ENCODE measurements around the gene TECPR1. TPM values are rescaled to one million over a fixed set of nuclear protein-coding genes. Genes with fewer than 3 reads are reported as not detected.

The TECPR1 gene
- total RNA-seq, 4 donors from 2014 or later: 16.1 to 32.4 (median 22.5) TPM

DNA sequence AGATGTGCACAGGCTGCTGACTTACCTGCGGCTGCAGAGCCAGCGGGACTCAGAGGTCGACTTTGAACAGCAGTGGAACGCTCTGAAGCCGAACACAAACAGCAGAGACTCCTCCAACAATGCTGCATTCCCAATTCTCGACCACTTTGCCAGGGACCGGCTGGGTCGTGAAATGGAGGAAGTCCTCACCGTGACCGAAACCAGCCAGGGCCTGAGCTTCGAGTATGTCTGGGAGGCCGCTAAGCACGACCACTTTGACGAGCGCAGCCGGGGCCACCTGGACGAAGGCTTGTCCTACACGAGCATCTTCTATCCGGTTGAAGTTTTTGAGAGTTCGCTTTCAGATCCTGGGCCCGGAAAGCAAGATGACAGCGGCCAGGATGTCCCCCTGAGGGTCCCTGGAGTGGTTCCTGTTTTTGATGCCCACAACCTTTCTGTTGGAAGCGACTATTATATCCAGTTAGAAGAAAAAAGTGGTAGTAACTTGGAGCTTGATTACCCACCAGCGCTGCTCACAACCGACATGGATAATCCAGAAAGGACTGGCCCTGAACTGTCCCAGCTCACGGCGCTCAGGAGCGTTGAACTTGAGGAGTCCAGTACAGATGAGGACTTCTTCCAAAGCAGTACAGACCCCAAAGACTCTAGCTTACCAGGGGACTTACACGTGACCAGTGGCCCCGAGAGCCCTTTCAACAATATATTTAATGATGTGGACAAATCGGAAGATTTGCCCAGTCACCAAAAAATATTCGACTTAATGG, 60.2 kb downstream of the TECPR1 start:
- H3K4me3 ChIP-seq: no peak overlapping the region
- no peaks in the 10 kb centered on the region for H3K27me3 ChIP-seq
- H3K4me1 ChIP-seq: peaks cover 0 to 2% (median 0%) of the 10 kb centered on the region in 4 donors
- DNase-seq (ENCODE audit: extremely low spot score): no peak
- H3K27ac ChIP-seq (replicated peaks in 1 of 4): no peak overlapping the region
- TF ChIP-seq POLR2A (IDR thresholded peaks at IDR 0.05; ENCODE audit: low read depth) (no peak), EP300 (IDR thresholded peaks at IDR 0.05) (no peak), POLR2AphosphoS5 (IDR thresholded peaks at IDR 0.05) (no peak)
- TF ChIP-seq, protein P1, sequence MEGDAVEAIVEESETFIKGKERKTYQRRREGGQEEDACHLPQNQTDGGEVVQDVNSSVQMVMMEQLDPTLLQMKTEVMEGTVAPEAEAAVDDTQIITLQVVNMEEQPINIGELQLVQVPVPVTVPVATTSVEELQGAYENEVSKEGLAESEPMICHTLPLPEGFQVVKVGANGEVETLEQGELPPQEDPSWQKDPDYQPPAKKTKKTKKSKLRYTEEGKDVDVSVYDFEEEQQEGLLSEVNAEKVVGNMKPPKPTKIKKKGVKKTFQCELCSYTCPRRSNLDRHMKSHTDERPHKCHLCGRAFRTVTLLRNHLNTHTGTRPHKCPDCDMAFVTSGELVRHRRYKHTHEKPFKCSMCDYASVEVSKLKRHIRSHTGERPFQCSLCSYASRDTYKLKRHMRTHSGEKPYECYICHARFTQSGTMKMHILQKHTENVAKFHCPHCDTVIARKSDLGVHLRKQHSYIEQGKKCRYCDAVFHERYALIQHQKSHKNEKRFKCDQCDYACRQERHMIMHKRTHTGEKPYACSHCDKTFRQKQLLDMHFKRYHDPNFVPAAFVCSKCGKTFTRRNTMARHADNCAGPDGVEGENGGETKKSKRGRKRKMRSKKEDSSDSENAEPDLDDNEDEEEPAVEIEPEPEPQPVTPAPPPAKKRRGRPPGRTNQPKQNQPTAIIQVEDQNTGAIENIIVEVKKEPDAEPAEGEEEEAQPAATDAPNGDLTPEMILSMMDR (IDR thresholded peaks at IDR 0.05): no peak
- 96% methylated on average over 32 of the region's 32 CpGs for WGBS
- H3K36me3 ChIP-seq: peaks cover 54 to 91% (median 72%) of the 10 kb centered on the region in 4 donors
- intact Hi-C loops (cut with DNase I): no loop called here
- no peaks in the 10 kb centered on the region for H3K9me3 ChIP-seq

DNA sequence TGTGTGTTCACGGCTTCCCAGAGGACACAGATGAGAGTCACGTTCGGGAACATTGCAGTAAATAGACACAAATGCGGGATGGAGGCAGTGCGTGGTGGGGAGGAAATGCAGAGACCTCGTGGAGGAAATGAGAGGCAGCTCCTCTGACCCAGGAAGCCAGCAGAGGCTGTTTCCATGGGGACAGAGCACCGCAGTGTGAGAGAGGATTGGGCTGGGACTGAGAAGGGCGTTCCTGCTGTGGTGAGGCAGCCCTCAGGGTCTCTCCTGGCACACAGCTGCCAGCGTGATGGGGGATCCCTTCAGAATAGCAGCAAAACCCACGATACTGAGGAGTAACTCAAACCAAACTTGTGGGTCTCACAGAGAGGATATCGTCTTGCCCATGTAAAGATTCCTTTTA, 62.5 kb downstream of the TECPR1 start:
- Histone ChIP-seq H3K36me3 (peaks cover 39 to 70% (median 50%) of the 10 kb centered on the region in 4 donors), H3K9me3 (no peaks in the 10 kb centered on the region), H3K27me3 (no peaks in the 10 kb centered on the region), H3K27ac (replicated peaks in 1 of 4) (no peak overlapping the region), H3K4me3 (no peak overlapping the region), H3K4me1 (peaks cover 0 to 13% (median 3%) of the 10 kb centered on the region in 4 donors)
- intact Hi-C loops (cut with DNase I): no loop called here
- no peak for DNase-seq (ENCODE audit: extremely low spot score)
- TF ChIP-seq EP300 (IDR thresholded peaks at IDR 0.05) (no peak), POLR2A (IDR thresholded peaks at IDR 0.05; ENCODE audit: low read depth) (no peak), POLR2AphosphoS5 (IDR thresholded peaks at IDR 0.05) (no peak)
- TF ChIP-seq, protein P1 (IDR thresholded peaks at IDR 0.05): no peak
- WGBS: 93% methylated on average over 11 of the region's 11 CpGs

DNA sequence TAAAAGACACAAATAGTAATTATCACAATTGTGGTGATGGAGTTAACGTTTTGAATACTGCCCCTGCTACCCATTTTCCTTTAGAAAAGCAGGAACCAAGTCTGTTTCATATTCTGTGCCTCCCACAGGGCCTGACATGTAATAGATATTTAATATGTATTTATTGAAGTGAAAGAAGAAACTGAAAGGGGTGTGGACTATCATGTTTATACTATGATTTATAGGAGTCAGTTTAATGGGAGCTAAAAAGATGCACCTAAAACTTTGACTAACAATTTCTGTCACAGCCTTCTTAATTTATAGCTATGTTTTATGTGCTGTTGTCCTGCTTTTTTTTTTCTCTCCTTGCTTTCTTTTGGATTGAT, 64.9 kb downstream of the TECPR1 start:
- intact Hi-C loops (cut with DNase I): no loop called here
- Histone ChIP-seq H3K4me1 (peaks cover 0 to 13% (median 3%) of the 10 kb centered on the region in 4 donors), H3K27ac (replicated peaks in 1 of 4) (peak overlapping the region; percentile 11 to 56 (median 50)), H3K4me3 (no peak overlapping the region), H3K27me3 (no peaks in the 10 kb centered on the region), H3K9me3 (no peaks in the 10 kb centered on the region), H3K36me3 (peaks cover 16 to 46% (median 26%) of the 10 kb centered on the region in 4 donors)
- DNase-seq (ENCODE audit: extremely low spot score): no peak
- WGBS: 44% methylated on average over 1 of the region's 1 CpG
- TF ChIP-seq, protein P1 (IDR thresholded peaks at IDR 0.05): no peak
- TF ChIP-seq POLR2AphosphoS5 (IDR thresholded peaks at IDR 0.05): no peak
- TF ChIP-seq POLR2A (IDR thresholded peaks at IDR 0.05; ENCODE audit: low read depth): no peak
- no peak for TF ChIP-seq EP300 (IDR thresholded peaks at IDR 0.05)

DNA sequence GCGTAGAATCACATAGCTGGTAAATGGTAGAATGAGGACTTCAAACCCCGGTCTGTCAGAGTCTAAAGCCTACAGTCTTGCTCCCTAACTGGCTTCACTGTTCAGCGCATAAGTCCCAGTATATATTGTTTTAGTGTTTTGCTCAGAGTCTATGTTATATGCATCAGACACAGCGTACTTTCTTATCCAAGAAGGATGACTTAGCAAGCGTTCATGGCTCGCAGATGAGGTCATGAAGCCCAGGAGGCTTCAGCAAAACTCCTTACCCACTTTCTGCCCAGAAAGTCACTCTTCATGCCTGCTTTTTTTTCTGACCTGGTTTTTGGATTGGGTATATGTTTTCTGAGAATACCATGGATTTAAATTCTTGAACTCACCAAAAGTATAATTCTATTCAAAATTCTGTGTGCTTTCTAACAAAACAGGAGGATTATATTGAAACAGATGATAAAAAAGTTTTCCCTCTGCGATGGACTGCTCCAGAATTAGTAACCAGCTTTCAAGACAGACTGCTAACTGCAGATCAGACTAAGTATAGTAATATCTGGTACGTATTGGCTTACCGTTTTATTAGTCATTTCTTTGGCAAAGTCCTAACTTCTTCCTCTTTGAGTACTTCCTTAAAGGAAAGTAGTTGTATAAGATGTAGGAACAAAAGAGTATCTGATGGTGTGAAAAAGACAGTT, 65.4 kb downstream of the TECPR1 start:
- TF ChIP-seq, protein P1 (IDR thresholded peaks at IDR 0.05): no peak
- TF ChIP-seq EP300 (IDR thresholded peaks at IDR 0.05): no peak
- TF ChIP-seq POLR2AphosphoS5 (IDR thresholded peaks at IDR 0.05): no peak
- no peak for TF ChIP-seq POLR2A (IDR thresholded peaks at IDR 0.05; ENCODE audit: low read depth)
- Histone ChIP-seq H3K27me3 (no peaks in the 10 kb centered on the region), H3K36me3 (peaks cover 11 to 41% (median 21%) of the 10 kb centered on the region in 4 donors), H3K4me3 (no peak overlapping the region), H3K9me3 (no peaks in the 10 kb centered on the region), H3K4me1 (peaks cover 0 to 13% (median 3%) of the 10 kb centered on the region in 4 donors), H3K27ac (replicated peaks in 1 of 4) (peak overlapping the region; percentile 11 to 56 (median 50))
- intact Hi-C loops (cut with DNase I): no loop called here
- 70% methylated on average over 9 of the region's 9 CpGs for WGBS
- DNase-seq (ENCODE audit: extremely low spot score): no peak
